Measurements from ENCODE around the gene LCP1. TPM values are rescaled to one million over a fixed set of nuclear protein-coding genes. Genes with fewer than 3 reads are reported as not detected.

Gene LCP1
- total and polyA plus RNA-seq, 5 donors = 3.2 to 33.0 (median 22.9) TPM

DNA sequence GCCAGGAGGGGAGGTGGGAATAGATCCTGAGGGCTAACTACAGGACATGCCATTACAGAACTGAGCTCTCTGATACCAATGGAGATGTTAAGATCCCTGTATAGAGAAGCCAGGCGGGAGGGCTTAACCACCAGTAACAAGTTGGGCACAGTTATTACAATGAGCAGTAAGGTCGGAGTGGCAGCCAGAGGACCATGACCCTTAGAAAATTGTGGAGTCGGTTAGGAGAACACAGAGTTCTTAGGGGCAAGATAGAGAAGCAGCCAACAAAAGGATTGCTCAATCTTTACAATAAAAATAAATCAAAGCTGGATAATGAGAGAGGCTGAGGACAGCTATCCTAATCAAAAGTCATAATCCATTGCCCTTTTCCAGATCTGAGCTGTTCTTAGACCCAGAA lies 87.5 kb downstream of the LCP1 start:
- Histone ChIP-seq H3K27me3 (ENCODE audit: control insufficient read depth, insufficient read depth) (no peaks in the 10 kb centered on the region), H3K4me1 (ENCODE audit: control insufficient read depth, insufficient read depth, low read length) (no peaks in the 10 kb centered on the region), H3K9me3 (ENCODE audit: control insufficient read depth, low read length) (no peaks in the 10 kb centered on the region), H3K4me3 (ENCODE audit: low read length) (no peak overlapping the region), H3K27ac (ENCODE audit: low read length) (no peak overlapping the region)
- WGBS = 88% methylated on average over 3 of the region's 3 CpGs
- intact Hi-C loops (cut with DNase I) = no loop called here
- no peak for DNase-seq
- no peak for ATAC-seq

DNA sequence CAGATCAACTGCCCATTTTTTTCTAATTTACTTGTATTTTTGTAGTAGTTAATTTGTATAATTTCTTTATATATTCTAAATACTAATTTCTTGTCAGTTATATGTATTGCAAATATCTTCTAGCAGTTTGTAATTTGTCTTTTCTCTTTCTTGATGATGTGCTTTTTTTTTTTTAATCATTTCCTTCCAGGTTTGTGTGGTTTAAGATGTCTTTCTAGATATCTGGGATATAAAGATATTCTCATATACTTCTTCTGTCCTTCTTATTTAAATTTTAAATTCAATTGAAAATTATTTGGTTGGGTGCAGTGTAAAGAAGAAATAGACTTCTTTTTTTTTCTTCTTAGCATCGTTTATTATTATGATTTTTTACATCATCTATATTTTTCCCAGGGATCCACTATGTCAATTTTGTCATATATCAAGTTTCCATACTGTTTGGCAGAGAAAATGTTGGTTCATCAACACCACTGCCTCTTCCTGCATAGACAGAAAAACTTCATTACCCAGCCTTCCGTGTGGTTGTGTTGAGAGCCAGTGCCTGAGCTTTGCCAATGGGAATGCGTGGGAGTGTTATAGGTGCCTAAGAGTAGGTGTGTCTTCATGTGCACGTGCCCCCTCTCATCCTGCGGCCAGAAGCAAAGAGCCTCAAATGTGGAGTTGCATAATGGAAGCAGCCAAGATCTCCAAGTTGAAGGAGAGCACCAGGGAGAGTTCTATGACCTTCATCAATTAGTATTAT lies 93.0 kb downstream of the LCP1 start:
- WGBS = 70% methylated on average over 5 of the region's 5 CpGs
- DNase-seq (no peak), ATAC-seq (no peak)
- Histone ChIP-seq H3K4me3 (ENCODE audit: low read length) (no peak overlapping the region), H3K27me3 (ENCODE audit: control insufficient read depth, insufficient read depth) (no peaks in the 10 kb centered on the region), H3K27ac (ENCODE audit: low read length) (no peak overlapping the region), H3K9me3 (ENCODE audit: control insufficient read depth, low read length) (no peaks in the 10 kb centered on the region), H3K4me1 (ENCODE audit: control insufficient read depth, insufficient read depth, low read length) (no peaks in the 10 kb centered on the region)
- intact Hi-C loops (cut with DNase I) = no loop called here

GRCh38 chr13:46087481-46087880 lies 94.5 kb downstream of the LCP1 start:
- ATAC-seq (no peak), DNase-seq (no peak)
- no peak overlapping the region for H3K4me3 ChIP-seq (ENCODE audit: low read length)
- intact Hi-C loops (cut with DNase I) = no loop called here
- H3K27ac ChIP-seq (ENCODE audit: low read length) = no peak overlapping the region
- no peaks in the 10 kb centered on the region for H3K9me3 ChIP-seq (ENCODE audit: control insufficient read depth, low read length)
- H3K4me1 ChIP-seq (ENCODE audit: control insufficient read depth, insufficient read depth, low read length) = no peaks in the 10 kb centered on the region
- H3K27me3 ChIP-seq (ENCODE audit: control insufficient read depth, insufficient read depth) = no peaks in the 10 kb centered on the region

DNA sequence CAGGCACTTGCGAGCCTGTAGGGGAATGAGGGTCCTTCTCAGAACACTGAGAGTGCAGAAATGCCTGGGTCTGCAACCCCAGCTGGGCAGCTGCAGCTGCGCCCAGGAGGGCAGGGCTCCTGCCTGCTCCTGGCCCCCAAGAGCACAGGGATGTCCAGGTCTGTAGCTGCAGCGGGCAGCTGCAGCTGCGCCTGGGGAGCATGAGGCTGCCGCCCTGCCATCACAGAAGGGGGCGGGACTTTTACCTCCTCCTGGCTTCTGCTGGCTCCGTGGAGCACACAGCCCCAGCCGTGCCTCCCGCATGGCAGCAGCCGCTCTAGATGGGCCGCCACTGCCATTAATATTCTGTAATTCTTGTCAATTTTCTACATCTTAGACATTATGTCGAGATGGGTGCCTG lies 95.0 kb downstream of the LCP1 start:
- Histone ChIP-seq H3K9me3 (ENCODE audit: control insufficient read depth, low read length) (no peaks in the 10 kb centered on the region), H3K27ac (ENCODE audit: low read length) (no peak overlapping the region), H3K4me3 (ENCODE audit: low read length) (no peak overlapping the region), H3K27me3 (ENCODE audit: control insufficient read depth, insufficient read depth) (no peaks in the 10 kb centered on the region), H3K4me1 (ENCODE audit: control insufficient read depth, insufficient read depth, low read length) (no peaks in the 10 kb centered on the region)
- DNase-seq (no peak), ATAC-seq (no peak)
- intact Hi-C loops (cut with DNase I) = no loop called here
- WGBS = 89% methylated on average over 12 of the region's 12 CpGs

- no peak overlapping the region for H3K4me3 ChIP-seq (ENCODE audit: low read length)
- intact Hi-C loops (cut with DNase I) = no loop called here
- no peaks in the 10 kb centered on the region for H3K4me1 ChIP-seq (ENCODE audit: control insufficient read depth, insufficient read depth, low read length)
- no peak overlapping the region for H3K27ac ChIP-seq (ENCODE audit: low read length)
- 79% methylated on average over 12 of the region's 12 CpGs for WGBS
- ATAC-seq = no peak
- no peak for DNase-seq
- H3K27me3 ChIP-seq (ENCODE audit: control insufficient read depth, insufficient read depth) = no peaks in the 10 kb centered on the region
- no peaks in the 10 kb centered on the region for H3K9me3 ChIP-seq (ENCODE audit: control insufficient read depth, low read length)
Measured at GRCh38 chr13:46086421-46086922, 95.5 kb downstream of the LCP1 start.

GRCh38 chr13:46085737-46086136 lies 96.2 kb downstream of the LCP1 start:
- Histone ChIP-seq H3K4me3 (ENCODE audit: low read length) (no peak overlapping the region), H3K27ac (ENCODE audit: low read length) (no peak overlapping the region), H3K4me1 (ENCODE audit: control insufficient read depth, insufficient read depth, low read length) (no peaks in the 10 kb centered on the region), H3K27me3 (ENCODE audit: control insufficient read depth, insufficient read depth) (no peaks in the 10 kb centered on the region), H3K9me3 (ENCODE audit: control insufficient read depth, low read length) (no peaks in the 10 kb centered on the region)
- WGBS = 93% methylated on average over 13 of the region's 13 CpGs
- ATAC-seq (peak in 1 of 2 donors; percentile 14), DNase-seq (no peak)
- intact Hi-C loops (cut with DNase I) = no loop called here

DNA sequence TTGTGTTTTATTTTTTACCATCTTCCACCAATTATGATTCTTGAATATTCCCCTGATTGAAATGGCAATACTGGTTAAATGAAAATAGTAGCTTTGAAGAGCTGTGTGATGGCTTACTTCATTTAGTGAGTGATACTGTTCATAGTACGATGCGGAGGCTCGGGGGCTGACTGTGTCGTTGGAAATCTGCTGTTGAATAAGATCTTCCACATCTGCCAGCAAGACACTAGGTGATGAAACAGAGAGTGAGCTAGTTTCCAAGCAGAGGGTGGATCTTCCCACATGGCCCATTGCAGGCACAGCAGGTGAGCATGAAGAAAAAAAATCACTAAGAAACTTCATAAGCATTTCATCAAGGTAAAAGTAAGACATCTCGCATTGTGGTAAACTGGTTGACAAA lies 99.7 kb downstream of the LCP1 start:
- H3K9me3 ChIP-seq (ENCODE audit: control insufficient read depth, low read length) = no peaks in the 10 kb centered on the region
- no peak overlapping the region for H3K4me3 ChIP-seq (ENCODE audit: low read length)
- DNase-seq (no peak), ATAC-seq (no peak)
- intact Hi-C loops (cut with DNase I) = no loop called here
- H3K4me1 ChIP-seq (ENCODE audit: control insufficient read depth, insufficient read depth, low read length) = no peaks in the 10 kb centered on the region
- no peaks in the 10 kb centered on the region for H3K27me3 ChIP-seq (ENCODE audit: control insufficient read depth, insufficient read depth)
- 91% methylated on average over 5 of the region's 5 CpGs for WGBS
- no peak overlapping the region for H3K27ac ChIP-seq (ENCODE audit: low read length)

DNA sequence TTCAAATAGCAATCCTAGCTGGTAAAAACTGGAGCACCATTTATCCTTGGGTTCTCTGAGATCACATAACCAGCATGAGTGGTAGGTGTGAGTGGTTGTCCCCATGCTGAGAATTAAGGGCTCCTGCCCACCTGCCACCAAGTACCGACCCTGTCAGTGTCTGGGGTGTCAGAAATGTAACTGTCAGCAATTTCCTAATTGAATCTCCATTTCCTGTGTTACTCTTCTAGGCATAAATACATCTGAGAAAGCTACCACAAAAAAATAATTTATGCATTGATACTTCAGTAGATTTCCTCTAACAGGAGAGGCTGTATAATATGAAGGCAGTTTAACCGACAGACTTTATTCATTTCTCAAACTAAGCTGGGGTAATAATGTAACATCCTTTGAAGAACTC lies 102.2 kb downstream of the LCP1 start:
- H3K4me1 ChIP-seq (ENCODE audit: control insufficient read depth, insufficient read depth, low read length) = no peaks in the 10 kb centered on the region
- no peaks in the 10 kb centered on the region for H3K9me3 ChIP-seq (ENCODE audit: control insufficient read depth, low read length)
- no peak for DNase-seq
- H3K4me3 ChIP-seq (ENCODE audit: low read length) = no peak overlapping the region
- H3K27ac ChIP-seq (ENCODE audit: low read length) = no peak overlapping the region
- 65% methylated on average over 2 of the region's 2 CpGs for WGBS
- ATAC-seq = no peak
- H3K27me3 ChIP-seq (ENCODE audit: control insufficient read depth, insufficient read depth) = no peaks in the 10 kb centered on the region
- intact Hi-C loops (cut with DNase I) = no loop called here

GRCh38 chr13:46077265-46077664 lies 104.7 kb downstream of the LCP1 start:
- Histone ChIP-seq H3K4me3 (ENCODE audit: low read length) (no peak overlapping the region), H3K27ac (ENCODE audit: low read length) (no peak overlapping the region), H3K4me1 (ENCODE audit: control insufficient read depth, insufficient read depth, low read length) (no peaks in the 10 kb centered on the region), H3K9me3 (ENCODE audit: control insufficient read depth, low read length) (no peaks in the 10 kb centered on the region), H3K27me3 (ENCODE audit: control insufficient read depth, insufficient read depth) (no peaks in the 10 kb centered on the region)
- 54% methylated on average over 1 of the region's 1 CpG for WGBS
- ATAC-seq (no peak), DNase-seq (no peak)
- intact Hi-C loops (cut with DNase I) = no loop called here

GRCh38 chr13:46076827-46077226 lies 105.2 kb downstream of the LCP1 start:
- Histone ChIP-seq H3K4me1 (ENCODE audit: control insufficient read depth, insufficient read depth, low read length) (no peaks in the 10 kb centered on the region), H3K9me3 (ENCODE audit: control insufficient read depth, low read length) (no peaks in the 10 kb centered on the region), H3K27me3 (ENCODE audit: control insufficient read depth, insufficient read depth) (no peaks in the 10 kb centered on the region), H3K4me3 (ENCODE audit: low read length) (no peak overlapping the region), H3K27ac (ENCODE audit: low read length) (no peak overlapping the region)
- ATAC-seq (no peak), DNase-seq (no peak)
- WGBS = 86% methylated on average over 3 of the region's 3 CpGs
- intact Hi-C loops (cut with DNase I) = no loop called here

Data from right cardiac atrium (tissue), 5 donors.